Activated CD8-positive, alpha-beta memory T cell treated with anti-CD3 and anti-CD28 coated beads, Interleukin-2, amount 10 ng/mL, durations not matched to agents 7 days and 5 days (primary cell): ENCODE measurements around the gene ACAD8. TPM values are rescaled to one million over a fixed set of nuclear protein-coding genes. Genes with fewer than 3 reads are reported as not detected.

Experiments
- total RNA-seq, 2 experiments: library from RNA; stranded (reverse); gene quantifications; one replicate each; pipeline ENCODE4 v1.2.3, GENCODE V29; 2021

ACAD8 gene
- total RNA-seq, 2 experiments from 2014 or later, result 29.4 to 31.6 TPM

Other genes starting within 250 kb of the ACAD8 start
- gene JAM3, start 184.5 kb upstream of the ACAD8 start, total RNA-seq, result 1 to 10 TPM; 3.2 to 4.4 TPM
- gene NCAPD3, start 29.6 kb upstream of the ACAD8 start, total RNA-seq, result 100 to 1,000 TPM; 123 to 143 TPM
- 10 to 100 TPM; 52.6 to 69.8 TPM for gene VPS26B, start 28.9 kb upstream of the ACAD8 start, total RNA-seq
- gene THYN1, start 216 bp upstream of the ACAD8 start, total RNA-seq, result 10 to 100 TPM; 69.3 to 71.1 TPM
- gene GLB1L3, start 22.8 kb downstream of the ACAD8 start, total RNA-seq, result 1 to 10 TPM; 4.1 to 6.1 TPM
- gene GLB1L2, start 78.4 kb downstream of the ACAD8 start, total RNA-seq, result 1 to 10 TPM; 1.3 to 2.0 TPM
- gene B3GAT1, start 158.7 kb downstream of the ACAD8 start, total RNA-seq, result under 1 TPM; 0.33 to 0.61 TPM